Gastroesophageal sphincter (tissue), 4 donors: ENCODE data around the gene NUDT14. TPM values are rescaled to one million over a fixed set of nuclear protein-coding genes. Genes with fewer than 3 reads are reported as not detected.

Source experiments
- ATAC-seq: fragments of 150-250 bp; one replicate; pipeline ENCODE4 v1.9.1; 2016; ENCODE audit warnings: mild to moderate bottlenecking, moderate library complexity
- H3K27ac ChIP-seq, 4 donors: fragments of 200-600 bp; sonication (generic) in 3 of 4; 1 replicate in 3 of 4; 2 replicates in 1 of 4; pipeline ENCODE4 v1.5.1; 2016 to 2019
- H3K27me3 ChIP-seq: fragments of 200-600 bp; sonication (generic); one replicate; pipeline ENCODE4 v1.5.1; 2019
- H3K36me3 ChIP-seq, 2 donors: fragments of 200-600 bp; sonication (generic); one replicate each; pipeline ENCODE4 v1.5.1; 2019; ENCODE audit warnings: control low read depth in 1 of 2
- H3K4me1 ChIP-seq, 3 donors: fragments of 200-600 bp; sonication (generic); 1 replicate in 2 of 3; 2 replicates in 1 of 3; pipeline ENCODE4 v1.5.1; 2016 to 2019; ENCODE audit warnings: control low read depth in 2 of 3
- H3K4me3 ChIP-seq, 2 donors: fragments of 200-600 bp; sonication (generic); one replicate each; pipeline ENCODE4 v1.5.1; 2019; ENCODE audit warnings: mild to moderate bottlenecking in 1 of 2, moderate library complexity in 1 of 2
- H3K9me3 ChIP-seq, 3 donors: fragments of 200-600 bp; sonication (generic); one replicate each; pipeline ENCODE4 v1.5.1; 2017 to 2019; ENCODE audit warnings: control low read depth in 2 of 3
- EP300 ChIP-seq: sonication (generic); formaldehyde crosslinking; IDR thresholded peaks from one replicate; pipeline ENCODE4 v1.6.1; 2017; ENCODE audit warnings: antibody characterized with exemption, mild to moderate bottlenecking
- POLR2A ChIP-seq, 2 donors: fragments of 450-650 bp; IDR thresholded peaks; one replicate each; pipeline ENCODE4 v1.6.1; 2017; ENCODE audit warnings: antibody characterized with exemption in 2 of 2, mild to moderate bottlenecking in 2 of 2, moderate library complexity in 1 of 2
- POLR2AphosphoS5 ChIP-seq: sonication (generic); formaldehyde crosslinking; IDR thresholded peaks from one replicate; pipeline ENCODE4 v1.6.1; 2017; ENCODE audit warnings: antibody characterized with exemption
- WGBS, 2 donors: methylation state at CpG; one replicate each; pipeline ENCODE4 v1.1.5; 2018; ENCODE audit warnings: low coverage in 1 of 2; 5-methylcytosine and 5-hydroxymethylcytosine counted together
- total RNA-seq, 4 donors: library from RNA; depleted of rRNA; stranded (reverse); fragments of >200 nt; gene quantifications; one replicate each; pipeline ENCODE4 v1.1.0, GENCODE V29; 2016
- TF ChIP-seq, protein P1 (sequence below), 4 experiments: fragments of 200-600 bp in 2 of 4; fragments of 450-650 bp in 2 of 4; sonication (generic) in 1 of 4; IDR thresholded peaks; one replicate each; pipeline ENCODE4 v1.5.1; 2017 to 2019; ENCODE audit warnings: antibody characterized with exemption in 4 of 4, mild to moderate bottlenecking in 2 of 4, moderate library complexity in 2 of 4

The NUDT14 gene
- total RNA-seq, 4 donors from 2014 or later = 3.4 to 8.4 (median 4.6) TPM

GRCh38 chr14:105217774-105218173 lies 36.7 kb upstream of the NUDT14 start:
- WGBS, 2 donors = no CpG with 5 or more reads among the region's 11 CpGs
- Histone ChIP-seq H3K36me3 (peaks cover 0 to 88% of the 10 kb centered on the region in 2 donors), H3K27me3 (no peaks in the 10 kb centered on the region), H3K27ac (no peak overlapping the region), H3K4me1 (peaks cover 0 to 16% (median 0%) of the 10 kb centered on the region in 3 donors), H3K4me3 (no peak overlapping the region), H3K9me3 (no peaks in the 10 kb centered on the region)
- no peak for TF ChIP-seq POLR2AphosphoS5
- no peak for TF ChIP-seq POLR2A (IDR thresholded peaks at IDR 0.05)
- TF ChIP-seq EP300 = no peak
- TF ChIP-seq, protein P1, sequence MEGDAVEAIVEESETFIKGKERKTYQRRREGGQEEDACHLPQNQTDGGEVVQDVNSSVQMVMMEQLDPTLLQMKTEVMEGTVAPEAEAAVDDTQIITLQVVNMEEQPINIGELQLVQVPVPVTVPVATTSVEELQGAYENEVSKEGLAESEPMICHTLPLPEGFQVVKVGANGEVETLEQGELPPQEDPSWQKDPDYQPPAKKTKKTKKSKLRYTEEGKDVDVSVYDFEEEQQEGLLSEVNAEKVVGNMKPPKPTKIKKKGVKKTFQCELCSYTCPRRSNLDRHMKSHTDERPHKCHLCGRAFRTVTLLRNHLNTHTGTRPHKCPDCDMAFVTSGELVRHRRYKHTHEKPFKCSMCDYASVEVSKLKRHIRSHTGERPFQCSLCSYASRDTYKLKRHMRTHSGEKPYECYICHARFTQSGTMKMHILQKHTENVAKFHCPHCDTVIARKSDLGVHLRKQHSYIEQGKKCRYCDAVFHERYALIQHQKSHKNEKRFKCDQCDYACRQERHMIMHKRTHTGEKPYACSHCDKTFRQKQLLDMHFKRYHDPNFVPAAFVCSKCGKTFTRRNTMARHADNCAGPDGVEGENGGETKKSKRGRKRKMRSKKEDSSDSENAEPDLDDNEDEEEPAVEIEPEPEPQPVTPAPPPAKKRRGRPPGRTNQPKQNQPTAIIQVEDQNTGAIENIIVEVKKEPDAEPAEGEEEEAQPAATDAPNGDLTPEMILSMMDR (IDR thresholded peaks at IDR 0.05) = no peak
- ATAC-seq = no peak

DNA sequence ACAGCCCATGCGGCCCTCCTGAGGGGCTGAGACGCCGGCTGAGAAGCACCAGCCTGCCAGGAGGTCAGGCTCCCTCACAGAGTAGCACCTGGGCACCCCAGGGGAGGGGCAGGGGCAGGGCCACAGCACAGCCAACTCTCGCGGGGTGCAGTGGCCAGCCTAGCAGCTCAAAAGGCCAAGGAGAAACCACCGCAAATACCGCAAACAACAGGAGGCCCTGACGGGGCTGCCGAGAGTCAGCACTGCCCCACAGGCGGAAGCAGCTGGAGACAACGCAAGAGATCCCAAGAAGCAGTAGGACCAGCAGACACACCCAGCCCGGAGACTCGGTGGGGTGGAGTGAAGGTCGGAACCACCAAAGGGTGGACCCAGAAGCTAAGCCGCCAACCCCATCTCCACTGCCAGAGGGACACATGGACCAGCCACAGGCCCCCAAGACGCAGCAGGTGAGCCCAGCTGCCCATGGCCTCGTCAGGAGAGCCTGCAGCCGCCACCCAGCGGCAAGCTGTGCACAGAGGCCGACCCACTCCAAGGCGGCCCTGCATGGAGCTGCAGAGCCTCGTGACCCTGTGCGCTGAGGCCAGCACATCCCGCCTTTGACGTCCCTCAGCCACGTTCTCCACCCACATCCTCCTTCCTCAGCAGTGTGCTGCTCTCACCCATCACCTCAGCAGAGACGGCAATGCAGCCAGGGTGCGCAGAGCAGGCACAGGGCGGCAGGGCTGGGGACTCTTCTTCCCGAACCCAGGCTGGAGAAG lies 35.6 kb upstream of the NUDT14 start:
- Histone ChIP-seq H3K36me3 (peaks cover 0 to 90% of the 10 kb centered on the region in 2 donors), H3K27ac (no peak overlapping the region), H3K9me3 (no peaks in the 10 kb centered on the region), H3K4me1 (peaks cover 0 to 15% (median 0%) of the 10 kb centered on the region in 3 donors), H3K27me3 (no peaks in the 10 kb centered on the region), H3K4me3 (no peak overlapping the region)
- ATAC-seq = no peak
- 75 to 100% methylated on average over 2 to 4 of the region's 30 CpGs for WGBS, 2 donors
- TF ChIP-seq POLR2A (IDR thresholded peaks at IDR 0.05) (no peak), POLR2AphosphoS5 (no peak), EP300 (no peak)
- TF ChIP-seq, protein P1 (IDR thresholded peaks at IDR 0.05) = no peak

GRCh38 chr14:105215602-105216001 lies 34.5 kb upstream of the NUDT14 start:
- Histone ChIP-seq H3K27ac (no peak overlapping the region), H3K9me3 (no peaks in the 10 kb centered on the region), H3K4me1 (peaks cover 0 to 5% (median 0%) of the 10 kb centered on the region in 3 donors), H3K27me3 (no peaks in the 10 kb centered on the region), H3K4me3 (no peak overlapping the region), H3K36me3 (peaks cover 0 to 90% of the 10 kb centered on the region in 2 donors)
- 56% methylated on average over 3 of the region's 3 CpGs; no CpG with 5 or more reads in 1 of the 2 donors for WGBS, 2 donors
- TF ChIP-seq POLR2A (IDR thresholded peaks at IDR 0.05) = no peak
- TF ChIP-seq, protein P1 (IDR thresholded peaks at IDR 0.05) = no peak
- TF ChIP-seq POLR2AphosphoS5 = no peak
- TF ChIP-seq EP300 = no peak
- no peak for ATAC-seq

- H3K36me3 ChIP-seq = peaks cover 0 to 90% of the 10 kb centered on the region in 2 donors
- ATAC-seq = no peak
- WGBS, 2 donors = 61% methylated on average over 3 of the region's 14 CpGs; no CpG with 5 or more reads in 1 of the 2 donors
Observed at GRCh38 chr14:105214324-105214915, 33.3 kb upstream of the NUDT14 start.

More at GRCh38 chr14:105214324-105214915, 33.3 kb upstream of the NUDT14 start:
- Histone ChIP-seq H3K4me1 (peaks cover 0 to 4% (median 0%) of the 10 kb centered on the region in 3 donors), H3K27ac (no peak overlapping the region), H3K27me3 (no peaks in the 10 kb centered on the region), H3K9me3 (no peaks in the 10 kb centered on the region), H3K4me3 (no peak overlapping the region)
- TF ChIP-seq POLR2A (IDR thresholded peaks at IDR 0.05) (no peak), EP300 (no peak), POLR2AphosphoS5 (no peak)
- TF ChIP-seq, protein P1 (IDR thresholded peaks at IDR 0.05) = no peak
